Mesendoderm (in vitro differentiated cells): ENCODE measurements around the gene KNOP1.

Experiments
- DNase-seq: peaks from one replicate; pipeline ENCODE4 v3.0.0; 2013
- H2AK5ac ChIP-seq: 2 replicates; pipeline ENCODE4 v1.6.1; 2013; ENCODE audit warnings: low read length, inconsistent platforms
- H2BK120ac ChIP-seq: 2 replicates; pipeline ENCODE4 v1.6.1; 2013; ENCODE audit warnings: low read depth, mild to moderate bottlenecking, low read length, moderate library complexity, mixed read lengths
- H2BK15ac ChIP-seq: replicated peaks from 2 replicates; pipeline ENCODE4 v1.6.1; 2013; ENCODE audit warnings: low read depth, mild to moderate bottlenecking, moderate library complexity
- H2BK5ac ChIP-seq: 2 replicates; pipeline ENCODE4 v1.6.1; 2013; ENCODE audit warnings: low read length, inconsistent platforms
- H3K18ac ChIP-seq: 2 replicates; pipeline ENCODE4 v1.6.1; 2013; ENCODE audit warnings: mild to moderate bottlenecking, low read length, mixed read lengths
- H3K23ac ChIP-seq: one replicate; pipeline ENCODE4 v1.6.1; 2013; ENCODE audit warnings: low read length
- H3K27ac ChIP-seq: 2 replicates; pipeline ENCODE4 v1.5.1; 2013; ENCODE audit warnings: low read depth, mild to moderate bottlenecking, inconsistent platforms, low read length, moderate library complexity
- H3K27me3 ChIP-seq: 2 replicates; pipeline ENCODE4 v1.6.1; 2013; ENCODE audit warnings: low read length, control low read depth, mild to moderate bottlenecking, inconsistent platforms; ENCODE audit not compliant: insufficient read depth, poor library complexity
- H3K36me3 ChIP-seq: 2 replicates; pipeline ENCODE4 v1.6.1; 2013; ENCODE audit warnings: low read length, inconsistent platforms; ENCODE audit not compliant: control insufficient read depth, insufficient read depth
- H3K4ac ChIP-seq: one replicate; pipeline ENCODE4 v1.6.1; 2013; ENCODE audit warnings: low read depth, mild to moderate bottlenecking, low read length, moderate library complexity
- H3K4me1 ChIP-seq: 2 replicates; pipeline ENCODE4 v1.6.1; 2013; ENCODE audit warnings: low read depth, low read length, inconsistent platforms; ENCODE audit not compliant: control insufficient read depth
- H3K4me2 ChIP-seq: 2 replicates; pipeline ENCODE4 v1.6.1; 2013; ENCODE audit warnings: low read length
- H3K4me3 ChIP-seq: 2 replicates; pipeline ENCODE4 v1.5.1; 2013; ENCODE audit warnings: mild to moderate bottlenecking, low read length
- H3K56ac ChIP-seq: one replicate; pipeline ENCODE4 v1.6.1; 2013; ENCODE audit warnings: low read length
- H3K79me1 ChIP-seq: 2 replicates; pipeline ENCODE4 v1.6.1; 2013; ENCODE audit warnings: low read length, inconsistent platforms
- H3K79me2 ChIP-seq: 2 replicates; pipeline ENCODE4 v1.6.1; 2013; ENCODE audit warnings: mild to moderate bottlenecking, low read length; ENCODE audit not compliant: control insufficient read depth, insufficient read depth
- H3K9ac ChIP-seq: 2 replicates; pipeline ENCODE4 v1.6.1; 2013; ENCODE audit warnings: low read length, inconsistent platforms
- H4K5ac ChIP-seq: one replicate; pipeline ENCODE4 v1.6.1; 2013; ENCODE audit warnings: low read length
- H4K8ac ChIP-seq: one replicate; pipeline ENCODE4 v1.6.1; 2013; ENCODE audit warnings: low read depth, mild to moderate bottlenecking, control low read depth, low read length, moderate library complexity
- WGBS: extraction: QIAGEN DNeasy Blood & Tissue Kit; methylation state at CpG from one replicate; pipeline ENCODE4 v1.1.7; 2013; ENCODE audit warnings: low lambda C conversion rate, missing lambda C conversion rate; ENCODE audit not compliant: insufficient coverage; ENCODE audit errors: extremely low coverage; 5-methylcytosine and 5-hydroxymethylcytosine counted together

Gene KNOP1

DNA sequence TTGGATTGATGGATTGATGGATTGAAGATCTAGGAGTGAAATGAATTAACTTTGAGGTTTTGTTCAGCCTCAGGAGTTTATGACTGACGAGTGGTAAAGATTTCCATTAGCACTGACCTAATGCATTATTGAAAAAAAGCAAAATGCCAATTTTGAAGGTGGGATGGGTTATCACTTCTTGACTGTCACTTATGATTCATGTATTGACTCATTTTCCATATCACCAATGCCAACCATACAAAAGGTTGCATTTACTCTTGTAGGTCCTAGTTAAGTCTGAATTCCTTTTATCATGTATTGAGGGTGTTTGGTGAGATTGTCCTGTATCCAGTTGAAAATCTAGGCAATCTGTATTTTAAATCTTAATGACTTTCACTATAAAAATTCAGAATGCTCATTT is 57.6 kb downstream of the KNOP1 start:
- no peaks in the 10 kb centered on the region for H3K36me3 ChIP-seq
- H3K4me1 ChIP-seq, result no peaks in the 10 kb centered on the region
- H3K18ac ChIP-seq, result no peak overlapping the region
- no peak overlapping the region for H3K56ac ChIP-seq
- H2BK15ac ChIP-seq, result no peak overlapping the region
- no peak overlapping the region for H3K4ac ChIP-seq
- H3K27ac ChIP-seq, result no peak overlapping the region
- no peak overlapping the region for H2BK5ac ChIP-seq
- H3K79me2 ChIP-seq, result no peaks in the 10 kb centered on the region
- no peak overlapping the region for H4K5ac ChIP-seq
- H3K4me3 ChIP-seq, result no peak overlapping the region
- H4K8ac ChIP-seq, result no peak overlapping the region
- H3K27me3 ChIP-seq, result no peaks in the 10 kb centered on the region
- H3K9ac ChIP-seq, result no peak overlapping the region
- no peak overlapping the region for H2AK5ac ChIP-seq
- no peak for DNase-seq
- WGBS, result no CpG with 5 or more reads among the region's 1 CpG
- H3K79me1 ChIP-seq, result no peaks in the 10 kb centered on the region
- no peak overlapping the region for H2BK120ac ChIP-seq
- no peak overlapping the region for H3K23ac ChIP-seq
- H3K4me2 ChIP-seq, result no peak overlapping the region

DNA sequence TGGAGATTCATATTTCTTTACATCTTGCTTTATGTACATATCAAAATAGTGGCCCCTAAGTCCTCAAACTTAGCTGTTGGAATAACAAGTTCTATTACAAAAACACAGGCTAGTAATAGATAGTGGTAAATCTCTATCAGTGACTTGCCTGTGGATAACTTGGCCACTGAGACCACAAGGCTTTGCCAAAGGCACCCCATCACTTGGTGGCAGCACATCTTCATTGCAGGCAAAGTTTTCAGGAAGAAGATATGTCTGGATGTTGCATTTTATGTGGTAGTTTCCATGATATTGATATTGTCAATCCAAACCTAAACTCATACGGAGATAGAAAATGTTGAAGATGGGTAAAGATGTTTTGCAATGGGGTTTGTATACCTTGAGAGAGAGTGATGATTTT is 58.5 kb downstream of the KNOP1 start:
- Histone ChIP-seq H3K27ac (no peak overlapping the region), H3K79me2 (no peaks in the 10 kb centered on the region), H4K8ac (no peak overlapping the region), H2BK120ac (no peak overlapping the region), H3K56ac (no peak overlapping the region), H3K4me1 (no peaks in the 10 kb centered on the region), H3K27me3 (no peaks in the 10 kb centered on the region), H2AK5ac (no peak overlapping the region), H3K9ac (no peak overlapping the region), H3K4ac (no peak overlapping the region), H3K36me3 (no peaks in the 10 kb centered on the region), H3K79me1 (no peaks in the 10 kb centered on the region), H2BK5ac (no peak overlapping the region), H3K4me2 (no peak overlapping the region), H2BK15ac (no peak overlapping the region), H3K4me3 (no peak overlapping the region), H3K23ac (no peak overlapping the region), H3K18ac (no peak overlapping the region), H4K5ac (no peak overlapping the region)
- no peak for DNase-seq
- WGBS, result no CpG with 5 or more reads among the region's 1 CpG

DNA sequence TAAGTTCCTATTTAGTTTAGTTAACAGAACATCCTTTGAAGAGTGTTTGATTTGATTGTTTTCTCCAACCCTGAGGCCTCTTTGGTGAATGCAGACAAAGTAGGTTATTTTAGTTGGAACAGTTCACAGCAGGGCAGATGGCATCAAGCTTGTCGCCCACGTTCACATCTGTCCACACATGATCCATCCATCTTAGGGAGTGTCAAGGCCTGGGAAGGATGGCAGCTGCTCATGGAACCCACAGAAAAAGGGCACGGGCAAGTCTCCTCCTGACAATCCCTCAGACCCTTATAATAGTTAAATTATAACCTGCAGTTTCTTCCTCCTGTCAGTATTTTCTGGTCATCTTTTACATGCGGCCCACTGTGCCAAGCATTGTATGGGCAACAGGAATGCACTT is 60.2 kb downstream of the KNOP1 start:
- Histone ChIP-seq H3K79me1 (no peaks in the 10 kb centered on the region), H3K79me2 (no peaks in the 10 kb centered on the region), H2AK5ac (no peak overlapping the region), H3K4me2 (no peak overlapping the region), H3K4ac (no peak overlapping the region), H3K4me3 (no peak overlapping the region), H3K23ac (no peak overlapping the region), H4K5ac (no peak overlapping the region), H2BK120ac (no peak overlapping the region), H3K27me3 (no peaks in the 10 kb centered on the region), H4K8ac (no peak overlapping the region), H3K56ac (no peak overlapping the region), H3K27ac (no peak overlapping the region), H3K36me3 (peaks cover 1% of the 10 kb centered on the region), H2BK5ac (no peak overlapping the region), H3K9ac (no peak overlapping the region), H3K4me1 (no peaks in the 10 kb centered on the region), H2BK15ac (no peak overlapping the region), H3K18ac (no peak overlapping the region)
- DNase-seq, result no peak
- WGBS, result no CpG with 5 or more reads among the region's 4 CpGs

DNA sequence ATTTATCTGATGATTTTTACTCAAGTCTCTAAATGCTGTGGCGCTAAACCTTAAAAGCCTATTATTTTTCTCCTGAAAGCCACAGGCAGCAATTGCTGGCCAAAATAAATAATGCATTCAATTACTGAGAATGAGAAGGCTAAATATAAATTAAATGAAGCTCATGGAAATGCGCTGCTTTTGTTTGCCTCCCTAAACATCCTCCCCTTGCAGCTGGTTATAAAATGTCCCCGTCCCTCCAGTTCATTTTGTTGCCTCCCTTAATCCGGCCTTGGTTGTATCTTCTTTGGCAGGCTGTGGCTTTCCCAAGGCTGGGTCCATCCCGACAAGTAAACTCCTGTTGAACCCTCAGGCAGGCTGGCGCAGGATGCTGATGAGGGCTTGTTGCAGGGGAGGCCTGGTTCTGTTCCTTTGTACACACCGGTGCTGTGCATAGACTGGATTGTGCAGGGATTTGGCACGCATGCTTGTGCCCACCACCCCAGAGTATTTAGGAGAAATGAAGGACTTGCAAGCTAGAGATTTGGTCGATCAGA is 62.7 kb downstream of the KNOP1 start:
- Histone ChIP-seq H3K4me3 (no peak overlapping the region), H3K27me3 (no peaks in the 10 kb centered on the region), H3K4me1 (no peaks in the 10 kb centered on the region), H3K23ac (no peak overlapping the region), H3K79me2 (no peaks in the 10 kb centered on the region), H2BK15ac (no peak overlapping the region), H3K79me1 (no peaks in the 10 kb centered on the region), H4K5ac (no peak overlapping the region), H3K36me3 (peaks cover 1% of the 10 kb centered on the region), H3K4me2 (no peak overlapping the region), H2BK5ac (no peak overlapping the region), H2AK5ac (no peak overlapping the region), H3K4ac (no peak overlapping the region), H4K8ac (no peak overlapping the region), H3K9ac (no peak overlapping the region), H3K56ac (no peak overlapping the region), H3K18ac (no peak overlapping the region), H3K27ac (no peak overlapping the region), H2BK120ac (no peak overlapping the region)
- no CpG with 5 or more reads among the region's 9 CpGs for WGBS
- DNase-seq, result no peak

DNA sequence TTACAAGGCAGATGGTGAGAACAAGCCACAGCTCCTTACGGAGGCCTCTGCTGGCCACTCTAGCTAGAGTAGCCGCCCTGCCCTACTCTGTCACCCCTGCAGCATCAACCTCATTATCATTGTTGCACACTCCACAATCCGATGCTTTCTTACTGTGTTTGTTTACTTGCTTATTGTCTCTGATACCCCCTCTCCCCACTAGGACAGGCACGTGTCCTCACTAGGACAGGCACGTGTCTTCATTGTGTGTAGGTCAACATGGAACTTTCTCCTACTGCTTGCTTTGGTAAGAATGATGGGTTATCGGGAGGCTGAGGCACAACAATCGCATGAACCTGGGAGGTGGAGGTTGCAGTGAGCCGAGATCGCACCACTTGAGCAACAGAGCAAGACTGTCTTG is 63.9 kb downstream of the KNOP1 start:
- Histone ChIP-seq H3K4me3 (no peak overlapping the region), H2BK5ac (no peak overlapping the region), H3K18ac (no peak overlapping the region), H3K56ac (no peak overlapping the region), H2BK15ac (no peak overlapping the region), H4K5ac (no peak overlapping the region), H3K79me2 (no peaks in the 10 kb centered on the region), H3K4me1 (no peaks in the 10 kb centered on the region), H2AK5ac (no peak overlapping the region), H3K4me2 (no peak overlapping the region), H3K36me3 (peaks cover 1% of the 10 kb centered on the region), H3K79me1 (no peaks in the 10 kb centered on the region), H3K4ac (no peak overlapping the region), H3K27ac (no peak overlapping the region), H3K9ac (no peak overlapping the region), H2BK120ac (no peak overlapping the region), H4K8ac (no peak overlapping the region), H3K27me3 (no peaks in the 10 kb centered on the region), H3K23ac (no peak overlapping the region)
- no CpG with 5 or more reads among the region's 9 CpGs for WGBS
- DNase-seq, result no peak
